Measurements from ENCODE around the gene WDR45. TPM values are rescaled to one million over a fixed set of nuclear protein-coding genes. Genes with fewer than 3 reads are reported as not detected.

WDR45 gene
- total RNA-seq = 30.3 and 77.5 TPM in 2 replicates

GRCh38 chrX:49079489-49080428 lies at the start of gene WDR45:
WDR45 (minus strand) TSS chrX:49079887; CDS start chrX:49078095, 1,792 bp downstream.

DNA sequence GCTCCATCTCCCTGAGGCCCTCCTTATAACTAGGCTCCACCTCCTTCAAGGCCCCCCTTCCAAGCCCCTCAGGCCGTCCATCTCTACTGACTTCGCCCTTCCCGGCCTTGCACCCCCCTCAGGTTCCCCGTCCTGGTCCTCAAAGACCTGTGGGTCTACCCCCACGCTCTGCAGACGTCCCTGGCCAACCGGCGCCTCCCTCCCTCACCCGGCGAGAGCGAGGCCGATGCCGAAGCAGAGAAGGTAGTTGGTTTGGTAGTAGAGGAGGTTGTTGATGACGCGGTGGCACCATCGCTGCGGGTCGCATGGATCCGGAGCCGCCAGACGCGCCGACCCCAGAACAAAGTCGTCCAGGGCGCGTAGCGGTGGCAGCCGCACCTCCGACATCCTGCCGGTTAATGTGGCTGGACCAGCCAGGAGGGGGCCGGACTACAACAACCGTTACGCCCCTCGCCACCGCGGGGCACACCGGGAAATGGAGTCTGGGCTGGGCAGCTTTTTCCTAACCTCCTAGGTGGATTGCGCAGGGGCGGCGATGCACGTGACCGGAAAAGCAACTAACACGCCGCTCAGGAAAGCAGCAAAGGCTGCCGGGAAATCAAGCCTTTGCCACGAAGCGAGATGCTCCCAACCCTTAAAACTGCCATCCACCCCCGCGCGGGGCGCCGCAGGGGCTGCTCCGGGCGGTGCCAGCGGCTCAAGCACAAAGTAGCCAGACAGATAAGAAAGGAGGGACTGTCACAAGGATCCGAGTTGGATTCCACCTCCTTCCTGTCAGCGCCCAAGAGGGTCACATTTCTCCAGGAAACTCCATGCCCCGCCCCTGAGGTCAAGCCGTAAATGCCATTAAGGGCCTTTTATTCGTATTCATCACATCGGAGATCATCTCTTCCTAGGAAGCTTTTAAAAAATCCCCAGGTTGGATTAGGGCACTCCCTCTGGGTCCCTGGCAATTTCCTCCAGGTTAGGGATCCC lies 5.8 kb downstream of the WDR45 start, which contains the start of gene PRAF2:
Gene PRAF2, minus strand, starts transcription at position 402 of the 975 bp plus-strand sequence. Its CDS starts 15 bp downstream, at position 387.

DNA sequence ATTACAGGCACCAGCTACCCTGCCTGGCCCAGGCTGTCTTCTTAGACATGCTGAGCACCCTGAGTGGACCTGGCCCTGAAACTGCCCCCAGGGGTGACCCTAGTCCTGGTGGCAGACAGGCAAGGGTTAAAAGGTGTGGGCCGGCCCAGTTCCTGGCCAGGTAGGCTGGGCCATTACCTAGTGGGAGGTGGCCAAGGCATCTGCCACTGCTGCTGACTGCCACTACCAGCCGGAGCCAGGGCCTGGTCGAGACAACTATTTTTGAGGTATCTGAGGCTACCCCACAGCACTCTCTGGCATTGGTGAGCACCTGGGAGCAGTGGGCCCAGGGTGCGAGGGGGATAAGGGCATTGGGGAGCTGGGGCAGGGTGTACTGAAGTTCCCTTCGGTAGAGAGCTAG lies 20.9 kb downstream of the WDR45 start, which contains the start of gene CCDC120:
Gene CCDC120, plus strand, starts transcription at position 206 of the 400 bp plus-strand sequence. CDS start 3,043 bp downstream, outside the sequence.

GRCh38 chrX:49043220-49043986 lies 36.3 kb downstream of the WDR45 start, which contains the start of gene TFE3:
TFE3 (minus strand) TSS chrX:49043357; CDS start chrX:49043226, 131 bp downstream.

Other genes with a start within 250 kb of the WDR45 start
- gene PCSK1N, start 244.3 kb downstream of the WDR45 start, total RNA-seq = 9.5 and 32.6 TPM in 2 replicates
- gene TIMM17B, start 182.1 kb downstream of the WDR45 start, total RNA-seq = 76.9 and 84.4 TPM in 2 replicates
- gene PQBP1, start 182.0 kb downstream of the WDR45 start, total RNA-seq = 59.7 and 70.9 TPM in 2 replicates
- gene SLC35A2, start 168.2 kb downstream of the WDR45 start, total RNA-seq = 26.7 and 34.0 TPM in 2 replicates
- 9.0 and 13.0 TPM in 2 replicates for gene PIM2, start 160.9 kb downstream of the WDR45 start, total RNA-seq
- gene OTUD5, start 122.3 kb downstream of the WDR45 start, total RNA-seq = 34.7 and 47.8 TPM in 2 replicates
- gene KCND1, start 108.0 kb downstream of the WDR45 start, total RNA-seq = 0.98 and 3.4 TPM in 2 replicates
- gene GRIPAP1, start 77.6 kb downstream of the WDR45 start, total RNA-seq = 9.3 and 17.5 TPM in 2 replicates
- 67.7 and 71.9 TPM in 2 replicates for gene TFE3, start 36.5 kb downstream of the WDR45 start, total RNA-seq
- gene CCDC120, start 20.9 kb downstream of the WDR45 start, total RNA-seq = 3.1 and 10.0 TPM in 2 replicates
- gene PRAF2, start 5.9 kb downstream of the WDR45 start, total RNA-seq = 27.7 and 35.4 TPM in 2 replicates
- gene GPKOW, start 43.8 kb upstream of the WDR45 start, total RNA-seq = 19.9 and 21.2 TPM in 2 replicates
- gene MAGIX, start 82.9 kb upstream of the WDR45 start, total RNA-seq = 1.8 and 4.6 TPM in 2 replicates
- 109 and 200 TPM in 2 replicates for gene PLP2, start 92.0 kb upstream of the WDR45 start, total RNA-seq
- 9.8 and 10.8 TPM in 2 replicates for gene PRICKLE3, start 106.5 kb upstream of the WDR45 start, total RNA-seq
- 1.5 TPM in 1 of 2 replicates, not detected in the other for gene SYP, start 120.3 kb upstream of the WDR45 start, total RNA-seq
- gene CACNA1F, start 153.5 kb upstream of the WDR45 start, total RNA-seq = under 0.01 TPM in 1 of 2 replicates, not detected in the other
- 22.0 and 23.7 TPM in 2 replicates for gene CCDC22, start 155.6 kb upstream of the WDR45 start, total RNA-seq
- gene FOXP3, start 184.8 kb upstream of the WDR45 start, total RNA-seq = not detected in 2 replicates
- gene PPP1R3F, start 189.9 kb upstream of the WDR45 start, total RNA-seq = 1.5 and 9.5 TPM in 2 replicates
- not detected in 2 replicates for gene GAGE10, start 223.8 kb upstream of the WDR45 start, total RNA-seq
- gene GAGE12J, start 242.2 kb upstream of the WDR45 start, total RNA-seq = not detected in 2 replicates

All from mesangial cell (primary cell).